Mesendoderm (in vitro differentiated cells): Measurements from ENCODE around the gene LIMA1.
"Not testable (repeated sequence)": the region's sequence is repeated elsewhere in the genome, so short reads cannot be mapped to it uniquely, and the experiment has no call there.

ENCODE experiments used
- DNase-seq: peaks from one replicate; pipeline ENCODE4 v3.0.0; 2013
- H2AK5ac ChIP-seq: 2 replicates; pipeline ENCODE4 v1.6.1; 2013; ENCODE audit warnings: low read length, inconsistent platforms
- H2BK120ac ChIP-seq: 2 replicates; pipeline ENCODE4 v1.6.1; 2013; ENCODE audit warnings: low read depth, mild to moderate bottlenecking, low read length, moderate library complexity, mixed read lengths
- H2BK15ac ChIP-seq: replicated peaks from 2 replicates; pipeline ENCODE4 v1.6.1; 2013; ENCODE audit warnings: low read depth, mild to moderate bottlenecking, moderate library complexity
- H2BK5ac ChIP-seq: 2 replicates; pipeline ENCODE4 v1.6.1; 2013; ENCODE audit warnings: low read length, inconsistent platforms
- H3K18ac ChIP-seq: 2 replicates; pipeline ENCODE4 v1.6.1; 2013; ENCODE audit warnings: mild to moderate bottlenecking, low read length, mixed read lengths
- H3K23ac ChIP-seq: one replicate; pipeline ENCODE4 v1.6.1; 2013; ENCODE audit warnings: low read length
- H3K27ac ChIP-seq: 2 replicates; pipeline ENCODE4 v1.5.1; 2013; ENCODE audit warnings: low read depth, mild to moderate bottlenecking, inconsistent platforms, low read length, moderate library complexity
- H3K27me3 ChIP-seq: 2 replicates; pipeline ENCODE4 v1.6.1; 2013; ENCODE audit warnings: low read length, control low read depth, mild to moderate bottlenecking, inconsistent platforms; ENCODE audit not compliant: insufficient read depth, poor library complexity
- H3K36me3 ChIP-seq: 2 replicates; pipeline ENCODE4 v1.6.1; 2013; ENCODE audit warnings: low read length, inconsistent platforms; ENCODE audit not compliant: control insufficient read depth, insufficient read depth
- H3K4ac ChIP-seq: one replicate; pipeline ENCODE4 v1.6.1; 2013; ENCODE audit warnings: low read depth, mild to moderate bottlenecking, low read length, moderate library complexity
- H3K4me1 ChIP-seq: 2 replicates; pipeline ENCODE4 v1.6.1; 2013; ENCODE audit warnings: low read depth, low read length, inconsistent platforms; ENCODE audit not compliant: control insufficient read depth
- H3K4me2 ChIP-seq: 2 replicates; pipeline ENCODE4 v1.6.1; 2013; ENCODE audit warnings: low read length
- H3K4me3 ChIP-seq: 2 replicates; pipeline ENCODE4 v1.5.1; 2013; ENCODE audit warnings: mild to moderate bottlenecking, low read length
- H3K56ac ChIP-seq: one replicate; pipeline ENCODE4 v1.6.1; 2013; ENCODE audit warnings: low read length
- H3K79me1 ChIP-seq: 2 replicates; pipeline ENCODE4 v1.6.1; 2013; ENCODE audit warnings: low read length, inconsistent platforms
- H3K79me2 ChIP-seq: 2 replicates; pipeline ENCODE4 v1.6.1; 2013; ENCODE audit warnings: mild to moderate bottlenecking, low read length; ENCODE audit not compliant: control insufficient read depth, insufficient read depth
- H3K9ac ChIP-seq: 2 replicates; pipeline ENCODE4 v1.6.1; 2013; ENCODE audit warnings: low read length, inconsistent platforms
- H4K5ac ChIP-seq: one replicate; pipeline ENCODE4 v1.6.1; 2013; ENCODE audit warnings: low read length
- H4K8ac ChIP-seq: one replicate; pipeline ENCODE4 v1.6.1; 2013; ENCODE audit warnings: low read depth, mild to moderate bottlenecking, control low read depth, low read length, moderate library complexity
- WGBS: extraction: QIAGEN DNeasy Blood & Tissue Kit; methylation state at CpG from one replicate; pipeline ENCODE4 v1.1.7; 2013; ENCODE audit warnings: low lambda C conversion rate, missing lambda C conversion rate; ENCODE audit not compliant: insufficient coverage; ENCODE audit errors: extremely low coverage; 5-methylcytosine and 5-hydroxymethylcytosine counted together

Gene LIMA1

GRCh38 chr12:50313971-50314370 is 30.7 kb upstream of the LIMA1 start:
- not testable (repeated sequence) for H3K27me3 ChIP-seq, H2BK120ac ChIP-seq, H3K4me1 ChIP-seq, H2AK5ac ChIP-seq, H3K23ac ChIP-seq, H4K5ac ChIP-seq, H3K9ac ChIP-seq, DNase-seq, H3K18ac ChIP-seq, H3K79me2 ChIP-seq, H3K27ac ChIP-seq, H3K56ac ChIP-seq, H2BK15ac ChIP-seq, H2BK5ac ChIP-seq, H3K4me2 ChIP-seq, H3K79me1 ChIP-seq, H3K4me3 ChIP-seq, H4K8ac ChIP-seq, H3K4ac ChIP-seq, H3K36me3 ChIP-seq
- WGBS, result no CpG with 5 or more reads among the region's 8 CpGs

DNA sequence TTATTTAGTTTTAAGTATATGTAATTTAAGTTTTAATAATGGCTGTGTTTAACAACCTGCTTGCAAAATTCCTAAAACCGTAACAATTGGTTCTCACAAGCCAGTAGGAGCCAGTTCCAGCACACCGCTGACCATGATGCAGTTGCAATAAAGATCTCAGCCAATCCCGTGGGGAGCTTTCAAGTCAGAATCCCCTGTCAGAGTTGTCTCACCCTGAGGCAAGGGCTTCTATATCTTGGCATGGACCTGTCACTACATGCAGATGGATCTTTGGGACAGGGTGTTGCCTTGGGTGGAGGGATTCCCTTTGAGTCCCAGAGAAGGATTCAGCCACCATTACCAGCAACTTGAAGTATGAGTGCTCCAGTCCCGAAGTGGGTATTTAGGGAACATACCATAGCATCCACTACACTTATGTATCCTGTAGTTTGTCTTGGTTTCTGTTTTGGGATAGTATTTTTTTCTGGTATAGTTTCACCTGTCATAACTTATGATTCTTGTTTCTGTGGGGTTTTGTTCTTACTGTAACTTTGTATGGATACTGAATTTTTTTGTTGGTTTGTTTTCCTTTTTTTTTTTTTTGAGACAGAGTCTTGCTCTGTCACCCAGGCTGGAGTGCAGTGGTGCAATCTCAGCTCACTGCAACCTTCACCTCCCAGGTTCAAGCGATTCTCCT is 30.1 kb upstream of the LIMA1 start:
- H3K23ac ChIP-seq, result no peak overlapping the region
- H3K4ac ChIP-seq, result no peak overlapping the region
- H4K5ac ChIP-seq, result no peak overlapping the region
- no CpG with 5 or more reads among the region's 5 CpGs for WGBS
- H3K27me3 ChIP-seq, result no peaks in the 10 kb centered on the region
- no peak overlapping the region for H3K4me2 ChIP-seq
- H4K8ac ChIP-seq, result no peak overlapping the region
- no peak overlapping the region for H2AK5ac ChIP-seq
- H2BK5ac ChIP-seq, result no peak overlapping the region
- no peaks in the 10 kb centered on the region for H3K79me1 ChIP-seq
- no peak overlapping the region for H3K27ac ChIP-seq
- no peaks in the 10 kb centered on the region for H3K79me2 ChIP-seq
- H3K4me3 ChIP-seq, result no peak overlapping the region
- no peak overlapping the region for H3K56ac ChIP-seq
- H3K36me3 ChIP-seq, result no peaks in the 10 kb centered on the region
- H3K4me1 ChIP-seq, result no peaks in the 10 kb centered on the region
- no peak overlapping the region for H2BK120ac ChIP-seq
- H3K18ac ChIP-seq, result no peak overlapping the region
- no peak overlapping the region for H3K9ac ChIP-seq
- H2BK15ac ChIP-seq, result no peak overlapping the region
- DNase-seq, result no peak

GRCh38 chr12:50311858-50312609 is 28.7 kb upstream of the LIMA1 start:
- H3K79me2 ChIP-seq, H3K27me3 ChIP-seq, H4K8ac ChIP-seq, H2BK120ac ChIP-seq, H3K36me3 ChIP-seq, H3K23ac ChIP-seq, H3K56ac ChIP-seq, H2BK5ac ChIP-seq, DNase-seq, H3K9ac ChIP-seq, H2BK15ac ChIP-seq, H3K4ac ChIP-seq, H3K79me1 ChIP-seq, H4K5ac ChIP-seq, H3K27ac ChIP-seq, H3K4me2 ChIP-seq, H3K4me1 ChIP-seq, H3K18ac ChIP-seq, H2AK5ac ChIP-seq, H3K4me3 ChIP-seq: not testable (repeated sequence)
- no CpG with 5 or more reads among the region's 11 CpGs for WGBS

DNA sequence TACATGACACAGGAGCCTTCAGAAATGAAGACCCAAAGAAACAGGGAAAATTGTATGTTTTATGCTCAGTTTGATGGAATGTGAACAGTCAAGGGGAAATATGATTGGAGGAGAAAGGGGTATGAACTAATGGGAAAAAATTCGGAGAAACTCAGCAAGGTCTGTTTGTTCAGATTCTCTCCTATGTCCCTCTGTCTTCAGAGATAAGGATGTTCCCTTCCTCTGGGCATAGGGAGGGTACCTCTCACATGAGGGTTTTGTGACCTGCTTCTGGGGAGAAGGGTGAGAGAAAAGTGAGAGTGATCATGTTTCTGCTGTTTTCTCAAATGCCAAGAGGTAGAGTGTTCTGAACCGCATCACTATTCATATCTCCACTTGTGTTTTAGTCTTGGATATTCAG is 26.6 kb upstream of the LIMA1 start:
- H3K79me1 ChIP-seq, result no peaks in the 10 kb centered on the region
- no peak overlapping the region for H3K23ac ChIP-seq
- no peak overlapping the region for H3K18ac ChIP-seq
- H3K27ac ChIP-seq, result no peak overlapping the region
- H4K8ac ChIP-seq, result no peak overlapping the region
- H3K4me1 ChIP-seq, result no peaks in the 10 kb centered on the region
- H3K56ac ChIP-seq, result no peak overlapping the region
- H4K5ac ChIP-seq, result no peak overlapping the region
- no peak overlapping the region for H3K4ac ChIP-seq
- H2BK5ac ChIP-seq, result no peak overlapping the region
- H2BK15ac ChIP-seq, result no peak overlapping the region
- H3K27me3 ChIP-seq, result no peaks in the 10 kb centered on the region
- H3K36me3 ChIP-seq, result no peaks in the 10 kb centered on the region
- no CpG with 5 or more reads among the region's 2 CpGs for WGBS
- H3K4me3 ChIP-seq, result no peak overlapping the region
- no peak for DNase-seq
- H3K79me2 ChIP-seq, result no peaks in the 10 kb centered on the region
- H2BK120ac ChIP-seq, result no peak overlapping the region
- no peak overlapping the region for H2AK5ac ChIP-seq
- H3K4me2 ChIP-seq, result no peak overlapping the region
- no peak overlapping the region for H3K9ac ChIP-seq

- Histone ChIP-seq H3K4me3 (no peak overlapping the region), H3K79me2 (no peaks in the 10 kb centered on the region), H2BK120ac (no peak overlapping the region), H2BK5ac (no peak overlapping the region), H3K4me2 (no peak overlapping the region), H3K27me3 (no peaks in the 10 kb centered on the region), H3K18ac (no peak overlapping the region), H3K56ac (no peak overlapping the region), H3K23ac (no peak overlapping the region), H4K5ac (no peak overlapping the region), H3K36me3 (no peaks in the 10 kb centered on the region), H2AK5ac (no peak overlapping the region), H3K79me1 (no peaks in the 10 kb centered on the region), H3K9ac (no peak overlapping the region), H3K4me1 (peaks cover 3% of the 10 kb centered on the region), H4K8ac (no peak overlapping the region), H3K4ac (no peak overlapping the region), H2BK15ac (no peak overlapping the region), H3K27ac (no peak overlapping the region)
- no peak for DNase-seq
- WGBS, result no CpG with 5 or more reads among the region's 3 CpGs
Measured at GRCh38 chr12:50302686-50303085, 19.4 kb upstream of the LIMA1 start.
